ENCODE measurements around the gene IGFLR1. TPM values are rescaled to one million over a fixed set of nuclear protein-coding genes. Genes with fewer than 3 reads are reported as not detected.

The IGFLR1 gene
- polyA plus RNA-seq, 2 of the 4 experiments (the other 2 are of a cell fraction) = 6.4 to 14.4 TPM

GRCh38 chr19:35741203-35741515 is 1.1 kb downstream of the IGFLR1 start:
- peak overlapping the region; percentile 62 to 84 for H3K27ac ChIP-seq
- peak in 1 of 2 experiments; percentile 0; a peak in 2 of 6 replicates for ATAC-seq
- H3K4me3 ChIP-seq = peak overlapping the region; percentile 47
- FAIRE-seq = no peak
- CTCF ChIA-PET = interaction anchor here (0.9 to 2.1 kb wide), 11 partner anchors 11 to 193 kb away, joined by 3 to 12 read pairs (median 5); no protein-coding TSS in a partner anchor
- H3K4me1 ChIP-seq = peaks cover 21% of the 10 kb centered on the region
- peak overlapping the region; percentile 89 for H3K4me2 ChIP-seq
- POLR2A ChIA-PET = interaction anchor here (0.7 to 2.0 kb wide), 12 partner anchors 10 to 230 kb away, joined by 3 to 10 read pairs (median 6); partner anchors contain the start of genes COX6B1 and NFKBID
- TF ChIP-seq MAX (IDR thresholded peaks at IDR 0.05) (no peak), RARB (CRISPR knock-in tag; IDR thresholded peaks at IDR 0.05) (no peak), KDM1A (IDR thresholded peaks at IDR 0.05; ENCODE audit: low read depth) (no peak), PHF8 (IDR thresholded peaks at IDR 0.05; ENCODE audit: borderline replicate concordance, low read depth) (no peak), EP300 (IDR thresholded peaks at IDR 0.05) (no peak), BCL3 (IDR thresholded peaks at IDR 0.05) (no peak), PBX3 (IDR thresholded peaks at IDR 0.05) (no peak), NR3C1 (IDR thresholded peaks at IDR 0.05) (no peak), FOXS1 (CRISPR knock-in tag; IDR thresholded peaks at IDR 0.05) (no peak), SMC3 (IDR thresholded peaks at IDR 0.05) (no peak), HEYL (CRISPR knock-in tag; IDR thresholded peaks at IDR 0.05) (no peak), GATA3 (IDR thresholded peaks at IDR 0.05; ENCODE audit: borderline replicate concordance) (no peak), HOXB13 (CRISPR knock-in tag; IDR thresholded peaks at IDR 0.05; ENCODE audit: low read depth) (no peak), RFX5 (IDR thresholded peaks at IDR 0.05) (no peak), TP53 (CRISPR knock-in tag; IDR thresholded peaks at IDR 0.05) (no peak), CHD2 (IDR thresholded peaks at IDR 0.05; ENCODE audit: low read length, partially characterized antibody) (no peak), JUN (IDR thresholded peaks at IDR 0.05) (no peak), KDM5A (IDR thresholded peaks at IDR 0.05) (no peak)
- WGBS (ENCODE audit: missing lambda C conversion rate) = 44% methylated on average over 12 of the region's 12 CpGs
- no peak for DNase-seq (ENCODE audit: low read depth in 1 of 2, low spot score in 1 of 2)
- H3K9me3 ChIP-seq = no peaks in the 10 kb centered on the region

GRCh38 chr19:35740423-35741202 is 1.6 kb downstream of the IGFLR1 start:
- peak; percentile 58 to 86 for ATAC-seq
- DNase-seq (ENCODE audit: low read depth in 1 of 2, low spot score in 1 of 2) = peak; percentile 97 to 100
- Histone ChIP-seq H3K4me1 (peaks cover 20% of the 10 kb centered on the region), H3K9me3 (no peaks in the 10 kb centered on the region), H3K27ac (peak overlapping the region; percentile 70 to 84), H3K4me3 (peak overlapping the region; percentile 47), H3K4me2 (peak overlapping the region; percentile 89)
- POLR2A ChIA-PET = interaction anchor here (0.5 to 2.0 kb wide), 20 partner anchors 8 to 273 kb away, joined by 3 to 10 read pairs (median 4); partner anchors contain the start of genes ALKBH6, COX6B1, HAUS5 and LIN37
- CTCF ChIA-PET = interaction anchor here (0.8 to 2.1 kb wide), 19 partner anchors 10 to 192 kb away, joined by 3 to 12 read pairs (median 5); partner anchors contain the start of genes KIRREL2 and PRODH2
- WGBS (ENCODE audit: missing lambda C conversion rate) = 2% methylated on average over 63 of the region's 63 CpGs
- peak; percentile 76 for FAIRE-seq
- 0 out of 2 replicates have a peak, but pooled peaks have one; percentile 1 for TF ChIP-seq POLR2AphosphoS2 (conservative IDR thresholded peaks at IDR 0.05; ENCODE audit: low read length)
- no peak for TF ChIP-seq HOXA7 (CRISPR knock-in tag; IDR thresholded peaks at IDR 0.05)
- 0 out of 2 replicates have a peak, but pooled peaks have one; percentile 38 for TF ChIP-seq TFCP2L1 (CRISPR knock-in tag; IDR thresholded peaks at IDR 0.05)
- TF ChIP-seq JUN (IDR thresholded peaks at IDR 0.05) = peak in 1 of 2 experiments; percentile 12; a peak in 1 of 5 replicates
- TF ChIP-seq BCL3 (IDR thresholded peaks at IDR 0.05) = peak; percentile 72; the same call in 2 of the 3 replicates
- no peak for TF ChIP-seq ZC3H11A (IDR thresholded peaks at IDR 0.05)
- TF ChIP-seq POLR2A (IDR thresholded peaks at IDR 0.05; ENCODE audit: low read length) = peak; percentile 78
- no peak for TF ChIP-seq FOXS1 (CRISPR knock-in tag; IDR thresholded peaks at IDR 0.05)
- TF ChIP-seq ZFP36 (IDR thresholded peaks at IDR 0.05; ENCODE audit: borderline replicate concordance, partially characterized antibody) = peak; percentile 26
- no peak for TF ChIP-seq KDM5A (IDR thresholded peaks at IDR 0.05)
- no peak for TF ChIP-seq BHLHE40 (IDR thresholded peaks at IDR 0.05; ENCODE audit: low read depth, low read length)
- TF ChIP-seq CEBPB (IDR thresholded peaks at IDR 0.05) = peak; percentile 78 to 94; a peak in 3 of 4 replicates
- no peak for TF ChIP-seq EHF (CRISPR knock-in tag; IDR thresholded peaks at IDR 0.05)
- no peak for TF ChIP-seq NFE2L2 (conservative IDR thresholded peaks at IDR 0.05; ENCODE audit: low read length)
- peak in 1 of 2 experiments; percentile 3; a peak in 1 of 5 replicates for TF ChIP-seq RAD21 (conservative IDR thresholded peaks at IDR 0.05 in 1 of 2, IDR thresholded peaks at IDR 0.05 in 1 of 2)
- TF ChIP-seq RFX5 (IDR thresholded peaks at IDR 0.05) = peak; percentile 80
- 0 out of 2 replicates have a peak, but pooled peaks have one; percentile 48 for TF ChIP-seq MYC (IDR thresholded peaks at IDR 0.05; ENCODE audit: borderline replicate concordance, low read length)
- TF ChIP-seq SMC3 (IDR thresholded peaks at IDR 0.05) = no peak
- TF ChIP-seq MAZ (IDR thresholded peaks at IDR 0.05; ENCODE audit: borderline replicate concordance, low read depth, low read length) = no peak
- 0 out of 2 replicates have a peak, but pooled peaks have one; percentile 40 for TF ChIP-seq PBX3 (IDR thresholded peaks at IDR 0.05)
- peak; percentile 82 for TF ChIP-seq MAX (IDR thresholded peaks at IDR 0.05)
- no peak for TF ChIP-seq PHF8 (IDR thresholded peaks at IDR 0.05; ENCODE audit: borderline replicate concordance, low read depth)
